ENCODE measurements around the gene IL4I1. TPM values are rescaled to one million over a fixed set of nuclear protein-coding genes. Genes with fewer than 3 reads are reported as not detected.

IL4I1 gene
- total and polyA plus RNA-seq, 12 donors, result 0.18 to 3.2 (median 1.2) TPM

DNA sequence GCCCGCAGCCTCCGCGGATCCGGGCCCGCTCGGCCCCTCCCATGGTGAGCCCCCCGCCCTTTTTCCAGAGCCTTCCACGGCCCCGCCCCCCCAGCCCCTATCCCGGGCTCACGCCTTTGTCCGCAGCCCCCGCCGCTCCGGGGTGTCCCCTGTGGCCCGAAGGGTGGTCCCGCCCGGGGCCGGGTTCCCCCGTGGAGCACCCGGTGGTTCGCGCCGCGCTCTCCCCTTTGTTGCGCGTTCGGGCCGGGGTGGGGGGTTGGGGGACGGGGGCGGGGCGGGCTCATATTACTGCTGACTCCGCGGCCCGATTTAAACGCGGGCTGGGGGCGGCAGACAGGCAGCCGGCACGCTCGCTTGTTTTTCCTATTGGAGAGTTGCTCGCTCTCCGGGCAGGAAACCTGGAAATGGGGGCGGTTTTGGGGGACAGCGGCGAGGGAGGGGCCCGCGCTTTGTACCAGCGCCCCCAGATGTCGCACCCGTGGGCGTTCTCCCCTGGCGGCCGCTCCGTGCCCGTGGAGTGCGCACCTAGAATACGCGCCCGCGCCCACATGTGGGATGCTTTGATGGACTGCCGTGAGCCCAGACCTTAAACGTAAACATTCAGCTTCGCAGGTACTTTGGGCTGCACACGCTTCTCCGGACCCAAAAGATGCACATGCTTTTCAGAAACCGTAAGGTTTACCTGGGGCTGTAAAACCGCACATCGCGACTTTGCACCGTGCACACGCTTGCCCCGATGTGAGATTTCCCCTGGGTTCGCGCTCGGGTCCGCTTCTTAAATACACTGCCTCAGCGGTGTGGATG, 45.0 kb downstream of the IL4I1 start:
- Histone ChIP-seq H3K27me3 (no peaks in the 10 kb centered on the region), H3K9me3 (replicated peaks in 1 of 3) (no peaks in the 10 kb centered on the region), H3K4me1 (replicated peaks in 1 of 2) (peaks cover 11 to 30% of the 10 kb centered on the region in 2 donors), H3K4me3 (peak overlapping the region in 2 of 4 donors; percentile 84 to 90), H3K27ac (peak overlapping the region in 4 of 5 donors; percentile 96 to 99 (median 98)), H3K36me3 (replicated peaks in 1 of 2) (peaks cover 0 to 21% of the 10 kb centered on the region in 2 donors)
- WGBS, 4 donors, result 0 to 2% (median 1%) methylated on average over 13 to 78 of the region's 78 CpGs
- DNase-seq, result peak; percentile 44 to 69 (median 58)
- intact Hi-C loops (cut with DNase I), result no loop called here
- no peak for TF ChIP-seq POLR2A (IDR thresholded peaks at IDR 0.05)
- TF ChIP-seq, protein P1, sequence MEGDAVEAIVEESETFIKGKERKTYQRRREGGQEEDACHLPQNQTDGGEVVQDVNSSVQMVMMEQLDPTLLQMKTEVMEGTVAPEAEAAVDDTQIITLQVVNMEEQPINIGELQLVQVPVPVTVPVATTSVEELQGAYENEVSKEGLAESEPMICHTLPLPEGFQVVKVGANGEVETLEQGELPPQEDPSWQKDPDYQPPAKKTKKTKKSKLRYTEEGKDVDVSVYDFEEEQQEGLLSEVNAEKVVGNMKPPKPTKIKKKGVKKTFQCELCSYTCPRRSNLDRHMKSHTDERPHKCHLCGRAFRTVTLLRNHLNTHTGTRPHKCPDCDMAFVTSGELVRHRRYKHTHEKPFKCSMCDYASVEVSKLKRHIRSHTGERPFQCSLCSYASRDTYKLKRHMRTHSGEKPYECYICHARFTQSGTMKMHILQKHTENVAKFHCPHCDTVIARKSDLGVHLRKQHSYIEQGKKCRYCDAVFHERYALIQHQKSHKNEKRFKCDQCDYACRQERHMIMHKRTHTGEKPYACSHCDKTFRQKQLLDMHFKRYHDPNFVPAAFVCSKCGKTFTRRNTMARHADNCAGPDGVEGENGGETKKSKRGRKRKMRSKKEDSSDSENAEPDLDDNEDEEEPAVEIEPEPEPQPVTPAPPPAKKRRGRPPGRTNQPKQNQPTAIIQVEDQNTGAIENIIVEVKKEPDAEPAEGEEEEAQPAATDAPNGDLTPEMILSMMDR (IDR thresholded peaks at IDR 0.05), result no peak

DNA sequence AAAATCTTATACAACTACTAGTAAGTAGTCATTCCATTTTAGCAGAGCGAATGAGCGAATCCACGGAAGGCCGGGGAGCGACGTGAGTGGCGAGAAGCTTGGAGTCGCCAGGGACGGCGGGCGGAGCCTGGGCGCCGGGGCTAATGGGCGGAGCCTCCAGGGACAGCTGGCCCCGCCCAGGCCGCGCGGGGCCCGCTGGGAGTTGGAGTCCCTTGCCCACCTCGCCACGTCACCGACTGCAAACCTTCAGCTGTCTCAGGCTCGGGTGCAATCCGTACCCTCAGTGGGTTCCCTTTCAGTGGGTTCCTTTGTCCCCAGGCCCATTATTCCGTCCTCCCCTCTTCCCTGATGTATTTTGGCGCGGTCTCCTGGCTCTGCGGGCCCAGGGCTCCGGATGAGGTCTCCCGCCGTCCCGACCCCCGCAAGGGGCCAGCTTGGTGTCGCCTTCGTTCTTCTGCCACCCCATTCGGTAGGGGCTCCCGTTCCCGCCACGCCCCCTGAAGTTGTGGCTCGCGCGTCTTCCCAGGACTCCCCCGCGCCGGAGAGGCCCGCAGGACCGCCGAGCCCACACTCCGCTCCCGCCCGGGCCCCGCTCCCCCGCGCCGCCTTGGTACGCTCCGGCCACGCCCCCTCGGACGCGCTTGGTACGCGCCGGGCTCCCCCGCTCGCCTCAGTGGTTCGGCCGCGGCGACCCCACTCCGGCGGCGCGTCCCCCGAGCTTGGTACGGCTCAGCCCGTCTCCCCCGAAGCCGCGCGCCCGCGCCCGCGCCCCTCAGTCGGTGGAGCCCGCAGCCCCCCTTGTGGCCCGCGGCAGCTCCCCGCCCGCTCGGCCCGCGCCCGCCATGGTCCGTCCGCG, 46.0 kb downstream of the IL4I1 start, which contains the start of gene PTOV1:
PTOV1 (plus strand) TSS at position 673 of the 856 bp plus-strand sequence.
- intact Hi-C loops (cut with DNase I), result no loop called here
- Histone ChIP-seq H3K36me3 (replicated peaks in 1 of 2) (peaks cover 0 to 11% of the 10 kb centered on the region in 2 donors), H3K9me3 (replicated peaks in 1 of 3) (no peaks in the 10 kb centered on the region), H3K4me3 (peak within 1 kb of the TSS; percentile 12 to 90 (median 64)), H3K27me3 (no peaks in the 10 kb centered on the region), H3K27ac (peak within 1 kb of the TSS; percentile 95 to 99 (median 98)), H3K4me1 (replicated peaks in 1 of 2) (peaks cover 11 to 26% of the 10 kb centered on the region in 2 donors)
- peak; percentile 53 to 64 for TF ChIP-seq POLR2A (IDR thresholded peaks at IDR 0.05)
- TF ChIP-seq, protein P1 (IDR thresholded peaks at IDR 0.05), result peak in 1 of 6 experiments; percentile 10
- WGBS, 4 donors, result 0 to 6% (median 1%) methylated on average over 7 to 98 of the region's 98 CpGs
- peak; percentile 90 to 96 (median 95) for DNase-seq

GRCh38 chr19:49850221-49850486, 46.5 kb downstream of the IL4I1 start:
- H3K4me3 ChIP-seq, result peak overlapping the region in 2 of 4 donors; percentile 84 to 90
- WGBS, 4 donors, result 57 to 64% (median 59%) methylated on average over 12 of the region's 12 CpGs

More at GRCh38 chr19:49850221-49850486, 46.5 kb downstream of the IL4I1 start:
- no peak for DNase-seq
- intact Hi-C loops (cut with DNase I), result no loop called here
- H3K36me3 ChIP-seq (replicated peaks in 1 of 2), result peaks cover 0 to 9% of the 10 kb centered on the region in 2 donors
- H3K27ac ChIP-seq, result peak overlapping the region; percentile 37 to 99 (median 98)
- H3K4me1 ChIP-seq (replicated peaks in 1 of 2), result peaks cover 11 to 26% of the 10 kb centered on the region in 2 donors
- H3K27me3 ChIP-seq, result no peaks in the 10 kb centered on the region
- TF ChIP-seq, protein P1 (IDR thresholded peaks at IDR 0.05), result no peak
- TF ChIP-seq POLR2A (IDR thresholded peaks at IDR 0.05), result no peak
- no peaks in the 10 kb centered on the region for H3K9me3 ChIP-seq (replicated peaks in 1 of 3)

All from adrenal gland (tissue), 12 donors.